ENCODE data around the gene ZNF280B.

GRCh38 chr22:22515890-22516289, 7.3 kb upstream of the ZNF280B start:
- TF ChIP-seq ETV6 (CRISPR knock-in tag; IDR thresholded peaks at IDR 0.05) (no peak), SP1 (CRISPR knock-in tag; conservative IDR thresholded peaks at IDR 0.05) (no peak)

Measured in WTC11 (cell line).